ENCODE measurements around the gene BCR.
"Not testable (repeated sequence)": the region's sequence is repeated elsewhere in the genome, so short reads cannot be mapped to it uniquely, and the experiment has no call there.

BCR gene

GRCh38 chr22:23291806-23292452, 111.6 kb downstream of the BCR start:
- DNase-seq, result no peak

- no peak for DNase-seq
Measured at GRCh38 chr22:23292453-23293350, 112.4 kb downstream of the BCR start.

- no peak for DNase-seq
Measured at GRCh38 chr22:23293720-23294119, 113.4 kb downstream of the BCR start.

GRCh38 chr22:23294221-23294620, 113.9 kb downstream of the BCR start:
- DNase-seq, result no peak

GRCh38 chr22:23300476-23300875, 120.2 kb downstream of the BCR start:
- no peak for DNase-seq

- DNase-seq, result no peak
Measured at GRCh38 chr22:23301591-23301990, 121.3 kb downstream of the BCR start.

- DNase-seq, result no peak
Measured at GRCh38 chr22:23302171-23303002, 122.1 kb downstream of the BCR start.

GRCh38 chr22:23305321-23305910, 125.1 kb downstream of the BCR start:
- DNase-seq, result no peak

- DNase-seq, result no peak
Measured at GRCh38 chr22:23305922-23306374, 125.6 kb downstream of the BCR start.

- no peak for DNase-seq
Measured at GRCh38 chr22:23306438-23306921, 126.2 kb downstream of the BCR start.

GRCh38 chr22:23306926-23307325, 126.6 kb downstream of the BCR start:
- no peak for DNase-seq

- not testable (repeated sequence) for DNase-seq
Measured at GRCh38 chr22:23307511-23307910, 127.2 kb downstream of the BCR start.

GRCh38 chr22:23309261-23309660, 129.0 kb downstream of the BCR start:
- not testable (repeated sequence) for DNase-seq

GRCh38 chr22:23310443-23311097, 130.3 kb downstream of the BCR start:
- DNase-seq, result not testable (repeated sequence)

- DNase-seq, result not testable (repeated sequence)
Measured at GRCh38 chr22:23311635-23312420, 131.5 kb downstream of the BCR start.

GRCh38 chr22:23313791-23314567, 133.7 kb downstream of the BCR start:
- no peak for DNase-seq

GRCh38 chr22:23315341-23315917, 135.1 kb downstream of the BCR start:
- DNase-seq, result peak; percentile 72

- DNase-seq, result not testable (repeated sequence)
Measured at GRCh38 chr22:23316596-23316995, 136.3 kb downstream of the BCR start.

GRCh38 chr22:23318316-23318715, 138.0 kb downstream of the BCR start:
- not testable (repeated sequence) for DNase-seq

All from stimulated activated CD8-positive, alpha-beta memory T cell treated with anti-CD3 and anti-CD28 coated beads, Interleukin-4, amount 100 ng/mL, for 48 hours (primary cell).